Cardiac muscle cell (in vitro differentiated cells and primary cell): Measurements from ENCODE around the gene ISL1. TPM values are rescaled to one million over a fixed set of nuclear protein-coding genes. Genes with fewer than 3 reads are reported as not detected.

Experiments used
- DNase-seq, 2 donors: peaks; one replicate each; pipeline versions ENCODE4 v3.0.0 to v3.0.0-alpha.2; 2010 to 2017; ENCODE audit warnings: low read depth in 1 of 2, low spot score in 1 of 2
- H3K27ac ChIP-seq: fragments of 200-600 bp; sonication (generic); 2 replicates; pipeline ENCODE4 v1.5.1; 2016
- H3K27me3 ChIP-seq: fragments of 200-600 bp; sonication (generic); 2 replicates; pipeline ENCODE4 v1.6.0; 2016; ENCODE audit warnings: control low read depth
- H3K36me3 ChIP-seq: fragments of 200-600 bp; sonication (generic); 2 replicates; pipeline ENCODE4 v1.5.1; 2016; ENCODE audit warnings: control low read depth
- H3K4me1 ChIP-seq: fragments of 200-600 bp; sonication (generic); 2 replicates; pipeline ENCODE4 v1.8.1; 2017; ENCODE audit warnings: low read depth, mild to moderate bottlenecking, mixed run types
- H3K4me3 ChIP-seq: fragments of 200-600 bp; sonication (generic); 2 replicates; pipeline ENCODE4 v1.5.1; 2016; ENCODE audit warnings: mild to moderate bottlenecking
- H3K9me3 ChIP-seq: fragments of 200-600 bp; sonication (generic); 2 replicates; pipeline ENCODE4 v1.5.1; 2017; ENCODE audit warnings: low read depth, mild to moderate bottlenecking, control low read depth
- polyA plus RNA-seq: library from polyadenylated mRNA; unstranded; fragments of >200 nt; fragmentation: Nextera tagmentation; extraction: Ambion mirVana; gene quantifications from 2 replicates; pipeline ENCODE4 v1.2.1, GENCODE V29; 2016
- total RNA-seq: library from RNA; depleted of rRNA; stranded (reverse); fragments of >200 nt; gene quantifications from 2 replicates; pipeline ENCODE4 v1.2.3, GENCODE V29; 2016
- TF ChIP-seq, protein P1 (sequence below): IDR thresholded peaks from 2 replicates; pipeline ENCODE4 v1.5.1; 2012; ENCODE audit warnings: low read depth, mild to moderate bottlenecking, low read length

Gene ISL1
- total RNA-seq (10.4 and 17.2 TPM in 2 replicates), polyA plus RNA-seq (8.5 and 11.2 TPM in 2 replicates)

DNA sequence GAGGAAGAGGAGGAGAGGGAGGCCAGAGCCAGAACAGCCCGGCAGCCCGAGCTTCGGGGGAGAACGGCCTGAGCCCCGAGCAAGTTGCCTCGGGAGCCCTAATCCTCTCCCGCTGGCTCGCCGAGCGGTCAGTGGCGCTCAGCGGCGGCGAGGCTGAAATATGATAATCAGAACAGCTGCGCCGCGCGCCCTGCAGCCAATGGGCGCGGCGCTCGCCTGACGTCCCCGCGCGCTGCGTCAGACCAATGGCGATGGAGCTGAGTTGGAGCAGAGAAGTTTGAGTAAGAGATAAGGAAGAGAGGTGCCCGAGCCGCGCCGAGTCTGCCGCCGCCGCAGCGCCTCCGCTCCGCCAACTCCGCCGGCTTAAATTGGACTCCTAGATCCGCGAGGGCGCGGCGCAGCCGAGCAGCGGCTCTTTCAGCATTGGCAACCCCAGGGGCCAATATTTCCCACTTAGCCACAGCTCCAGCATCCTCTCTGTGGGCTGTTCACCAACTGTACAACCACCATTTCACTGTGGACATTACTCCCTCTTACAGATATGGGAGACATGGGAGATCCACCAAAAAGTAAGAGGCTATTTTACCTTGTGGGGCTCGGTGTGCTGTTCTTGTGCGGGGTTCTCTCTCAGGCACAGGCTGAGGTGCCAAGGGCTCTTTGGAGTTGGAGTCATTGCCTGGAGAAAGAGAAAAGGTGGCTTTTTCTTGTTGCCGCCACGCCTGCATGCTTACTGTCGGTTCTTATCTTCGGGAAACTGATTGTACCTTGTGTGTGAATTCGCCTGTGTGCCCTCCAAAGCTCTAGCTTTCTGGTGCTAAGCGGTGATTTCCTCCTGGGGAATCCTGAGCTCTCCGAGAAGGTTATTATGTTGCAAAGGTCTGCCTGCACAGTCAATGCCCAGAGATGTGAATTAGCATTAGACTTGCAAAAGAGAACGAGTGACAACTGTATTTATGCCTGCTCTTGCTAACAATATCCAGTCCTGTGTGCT lies at the start of gene ISL1:
Gene ISL1, plus strand, starts transcription at position 318 of the 991 bp plus-strand sequence. Its CDS starts 224 bp downstream, at position 542.
- Histone ChIP-seq H3K36me3 (no peaks in the 10 kb centered on the region), H3K4me1 (peaks cover 29% of the 10 kb centered on the region), H3K27ac (peak within 1 kb of the TSS; percentile 89), H3K9me3 (no peaks in the 10 kb centered on the region), H3K27me3 (peaks cover 44% of the 10 kb centered on the region), H3K4me3 (peak within 1 kb of the TSS; percentile 81)
- DNase-seq: peak; percentile 78 to 96
- TF ChIP-seq, protein P1, sequence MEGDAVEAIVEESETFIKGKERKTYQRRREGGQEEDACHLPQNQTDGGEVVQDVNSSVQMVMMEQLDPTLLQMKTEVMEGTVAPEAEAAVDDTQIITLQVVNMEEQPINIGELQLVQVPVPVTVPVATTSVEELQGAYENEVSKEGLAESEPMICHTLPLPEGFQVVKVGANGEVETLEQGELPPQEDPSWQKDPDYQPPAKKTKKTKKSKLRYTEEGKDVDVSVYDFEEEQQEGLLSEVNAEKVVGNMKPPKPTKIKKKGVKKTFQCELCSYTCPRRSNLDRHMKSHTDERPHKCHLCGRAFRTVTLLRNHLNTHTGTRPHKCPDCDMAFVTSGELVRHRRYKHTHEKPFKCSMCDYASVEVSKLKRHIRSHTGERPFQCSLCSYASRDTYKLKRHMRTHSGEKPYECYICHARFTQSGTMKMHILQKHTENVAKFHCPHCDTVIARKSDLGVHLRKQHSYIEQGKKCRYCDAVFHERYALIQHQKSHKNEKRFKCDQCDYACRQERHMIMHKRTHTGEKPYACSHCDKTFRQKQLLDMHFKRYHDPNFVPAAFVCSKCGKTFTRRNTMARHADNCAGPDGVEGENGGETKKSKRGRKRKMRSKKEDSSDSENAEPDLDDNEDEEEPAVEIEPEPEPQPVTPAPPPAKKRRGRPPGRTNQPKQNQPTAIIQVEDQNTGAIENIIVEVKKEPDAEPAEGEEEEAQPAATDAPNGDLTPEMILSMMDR: no peak

DNA sequence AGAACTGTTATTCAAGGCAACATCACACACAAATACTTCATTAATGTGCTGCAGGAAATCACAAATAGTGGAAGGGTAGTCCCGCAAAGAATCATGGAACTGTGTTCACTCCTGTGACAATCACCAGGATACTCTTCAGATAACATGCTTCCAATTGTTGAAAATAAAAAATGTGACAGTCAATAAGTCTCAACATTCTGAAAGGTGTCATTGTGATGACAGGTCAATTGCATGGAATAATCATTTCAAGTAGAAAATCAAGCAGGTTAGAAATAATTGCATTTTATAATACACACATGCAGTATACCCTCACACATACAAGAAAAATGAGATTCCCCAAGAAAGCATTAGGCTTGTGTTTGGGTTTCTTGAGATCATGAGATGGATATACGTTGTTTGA lies 46.4 kb upstream of the ISL1 start:
- H3K4me3 ChIP-seq: no peak overlapping the region

DNA sequence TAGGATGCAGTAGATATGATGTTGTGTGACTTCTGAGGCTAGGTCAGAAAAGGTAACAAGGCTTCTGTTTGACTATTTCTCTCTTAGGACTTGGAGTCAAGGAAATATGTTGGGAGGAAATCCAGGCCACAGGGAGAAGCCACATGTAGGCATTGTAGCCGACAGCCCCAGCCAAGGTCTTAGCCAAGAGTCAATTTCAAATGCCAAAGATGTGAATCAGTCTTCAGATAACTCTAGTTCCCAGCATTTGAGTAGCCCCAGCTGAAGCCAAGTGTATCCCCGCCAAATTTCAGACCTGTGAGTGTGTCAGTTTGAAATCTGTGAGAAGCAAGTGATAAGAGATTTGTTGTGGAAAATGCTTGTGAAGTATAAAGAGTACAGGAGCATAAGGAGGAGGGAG lies 38.1 kb upstream of the ISL1 start:
- Histone ChIP-seq H3K9me3 (no peaks in the 10 kb centered on the region), H3K4me3 (no peak overlapping the region), H3K27ac (no peak overlapping the region), H3K4me1 (no peaks in the 10 kb centered on the region), H3K36me3 (no peaks in the 10 kb centered on the region), H3K27me3 (no peaks in the 10 kb centered on the region)
- no peak for DNase-seq
- TF ChIP-seq, protein P1: no peak

More for the DNA sequence above, 46.4 kb upstream of the ISL1 start:
- H3K27me3 ChIP-seq: no peaks in the 10 kb centered on the region
- no peaks in the 10 kb centered on the region for H3K4me1 ChIP-seq
- DNase-seq: no peak
- H3K27ac ChIP-seq: no peak overlapping the region
- no peaks in the 10 kb centered on the region for H3K36me3 ChIP-seq
- TF ChIP-seq, protein P1: no peak
- H3K9me3 ChIP-seq: no peaks in the 10 kb centered on the region

DNA sequence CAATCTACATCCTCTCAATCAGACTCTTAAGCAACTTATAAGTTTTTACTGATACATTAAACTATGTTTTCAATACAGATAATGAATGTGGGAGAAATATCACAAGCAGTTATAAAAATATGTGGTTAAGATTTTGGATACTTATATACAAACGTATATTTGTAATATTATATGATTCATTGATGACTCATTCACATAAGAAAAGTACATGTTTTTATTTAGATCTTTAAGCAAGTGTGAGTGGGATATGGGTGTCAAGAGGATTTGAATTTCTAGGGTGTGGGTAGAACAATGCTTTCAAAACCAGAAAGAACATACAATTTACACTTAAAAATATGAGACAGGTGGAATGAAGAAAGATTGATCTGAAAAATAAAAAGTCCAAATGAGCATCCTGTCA lies 36.1 kb upstream of the ISL1 start:
- Histone ChIP-seq H3K4me1 (no peaks in the 10 kb centered on the region), H3K4me3 (no peak overlapping the region), H3K27ac (no peak overlapping the region), H3K9me3 (no peaks in the 10 kb centered on the region), H3K27me3 (no peaks in the 10 kb centered on the region), H3K36me3 (no peaks in the 10 kb centered on the region)
- TF ChIP-seq, protein P1: no peak
- no peak for DNase-seq

DNA sequence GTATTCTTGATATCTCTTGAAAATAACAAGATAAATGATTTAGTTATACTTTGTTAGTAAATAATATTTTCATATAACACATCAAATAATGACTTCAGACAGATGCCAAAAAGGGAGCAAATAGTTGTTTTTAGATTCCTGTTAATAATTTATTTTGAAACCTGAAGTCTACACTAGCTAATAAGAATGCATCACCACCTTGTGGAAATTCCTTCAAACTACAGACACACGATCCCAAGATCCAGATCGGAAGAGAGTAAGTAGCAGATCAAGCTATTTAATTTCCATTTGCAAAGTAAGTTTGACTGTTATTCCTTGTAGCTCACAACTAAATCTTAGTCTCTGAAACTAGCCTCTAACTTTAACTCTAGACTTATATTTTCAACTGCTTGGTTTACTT lies 35.5 kb upstream of the ISL1 start:
- Histone ChIP-seq H3K4me1 (no peaks in the 10 kb centered on the region), H3K27ac (no peak overlapping the region), H3K9me3 (no peaks in the 10 kb centered on the region), H3K4me3 (no peak overlapping the region), H3K36me3 (no peaks in the 10 kb centered on the region), H3K27me3 (no peaks in the 10 kb centered on the region)
- DNase-seq: no peak
- TF ChIP-seq, protein P1: no peak
